HG03520 (cell line): ENCODE measurements around the gene TMEM116.
"Not testable (repeated sequence)": the region's sequence is repeated elsewhere in the genome, so short reads cannot be mapped to it uniquely, and the experiment has no call there.

ENCODE experiments used
- ATAC-seq: cut with Tn5 transposase; IDR thresholded peaks from one replicate; pipeline ENCODE4 v1.9.1; 2021; ENCODE audit warnings: mild to moderate bottlenecking, moderate library complexity; ENCODE audit not compliant: unreplicated experiment

TMEM116 gene

DNA sequence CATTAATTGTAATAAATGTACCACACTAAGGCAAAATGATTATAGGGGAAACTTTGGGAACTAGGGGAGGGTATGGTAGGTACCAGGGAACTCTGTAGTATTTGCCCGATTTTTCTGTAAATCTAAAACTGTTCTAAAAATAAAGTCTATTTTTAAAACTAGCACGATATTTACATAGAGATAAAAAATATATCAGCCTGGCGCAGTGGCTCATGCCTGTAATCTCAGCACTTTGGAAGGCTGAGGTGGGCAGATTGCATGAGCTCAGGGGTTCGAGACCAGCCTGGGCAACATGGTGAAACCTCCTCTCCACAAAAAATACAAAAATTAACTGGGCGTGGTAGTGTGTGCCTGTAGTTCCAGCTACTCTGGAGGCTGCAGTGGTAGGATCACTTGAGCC is 32.4 kb downstream of the TMEM116 start:
- no peak for ATAC-seq

DNA sequence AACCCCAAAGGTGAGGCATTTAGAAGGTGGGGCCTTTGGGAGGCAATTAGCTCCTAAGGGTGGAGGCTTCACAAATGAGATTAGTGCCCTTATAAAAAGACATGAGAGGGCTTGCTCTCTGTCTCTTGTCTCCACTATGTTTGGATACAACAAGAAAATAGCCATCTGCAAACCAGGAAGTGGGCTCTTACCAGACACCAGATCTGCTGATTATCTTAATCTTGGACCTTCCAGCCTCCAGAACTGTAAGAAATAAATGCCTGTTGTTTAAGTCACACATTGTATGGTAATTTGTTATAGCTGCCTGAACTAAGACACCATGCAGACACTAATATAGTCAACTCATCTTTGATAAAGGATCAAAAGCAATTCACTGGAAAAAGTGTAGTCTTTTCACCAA is 34.4 kb downstream of the TMEM116 start:
- ATAC-seq = no peak

DNA sequence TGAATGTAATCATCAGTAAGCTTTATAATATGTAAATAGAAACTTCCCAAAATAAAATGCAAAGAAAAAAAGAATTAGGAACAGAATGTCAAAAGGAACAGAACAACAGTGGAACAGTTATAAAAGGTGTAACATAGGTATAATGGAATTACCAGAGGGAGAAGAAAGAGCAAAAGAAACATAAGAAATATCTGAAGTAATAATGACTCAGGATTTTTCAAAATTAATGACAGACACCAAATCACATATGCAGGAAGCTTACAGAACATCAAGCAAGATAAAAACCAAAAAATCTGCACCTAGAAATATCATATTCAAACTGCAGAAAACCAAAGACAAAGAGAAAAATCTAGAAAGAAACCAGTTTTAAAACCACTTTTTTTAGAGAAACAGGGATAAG is 36.1 kb downstream of the TMEM116 start:
- no peak for ATAC-seq

DNA sequence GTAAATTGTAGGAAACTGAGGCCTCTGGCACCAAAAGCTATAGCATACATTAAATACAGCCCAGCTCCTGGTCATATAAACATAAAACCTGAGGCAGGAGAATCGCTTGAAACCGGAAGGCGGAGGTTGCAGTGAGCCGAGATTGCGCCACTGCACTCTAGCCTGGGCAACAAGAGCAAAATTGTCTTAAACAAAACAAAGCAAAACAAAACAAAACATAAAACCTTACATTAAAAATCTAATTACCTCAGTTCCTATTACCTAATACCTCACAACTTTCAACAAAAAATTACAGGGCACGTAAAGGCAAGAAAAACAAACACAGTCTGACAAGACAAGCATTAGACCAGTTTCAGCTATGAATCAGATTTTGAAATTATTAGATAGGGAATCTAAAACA is 36.7 kb downstream of the TMEM116 start:
- ATAC-seq = no peak

DNA sequence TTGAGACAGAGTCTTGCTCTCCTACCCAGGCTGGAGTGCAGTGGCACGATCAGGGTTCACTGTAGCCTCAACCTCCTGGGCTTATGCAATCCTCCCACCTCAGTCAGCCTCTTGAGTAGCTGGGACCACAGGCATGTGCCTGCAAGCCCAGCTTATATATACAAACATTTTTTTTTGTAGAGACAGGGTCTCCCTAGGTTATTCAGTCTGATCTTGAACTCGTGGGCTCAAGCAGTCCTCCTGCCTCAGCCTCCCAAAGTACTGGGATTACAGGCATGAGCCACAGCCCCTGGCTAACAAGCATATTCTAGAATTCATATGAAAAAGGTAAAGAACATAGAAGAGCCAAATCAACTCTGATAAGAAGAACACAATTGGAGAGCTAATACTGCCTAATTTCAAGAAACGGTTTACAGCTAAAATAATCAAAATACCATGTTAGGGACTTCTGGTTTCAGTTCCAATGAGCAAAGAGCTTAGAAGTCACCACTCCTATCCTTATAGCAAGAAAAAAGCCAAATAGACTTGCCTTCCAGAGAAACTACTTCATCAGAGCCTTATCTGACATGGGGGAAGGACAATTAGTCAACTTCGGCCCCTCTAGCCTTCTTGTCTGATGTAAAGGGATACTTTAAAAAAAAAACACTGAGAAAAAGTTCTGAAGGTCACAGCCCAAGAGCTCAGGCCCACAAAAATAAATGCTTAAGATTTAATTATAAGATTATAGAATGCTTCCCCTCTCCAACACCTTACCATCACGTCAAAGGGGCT is 37.6 kb downstream of the TMEM116 start:
- no peak for ATAC-seq

DNA sequence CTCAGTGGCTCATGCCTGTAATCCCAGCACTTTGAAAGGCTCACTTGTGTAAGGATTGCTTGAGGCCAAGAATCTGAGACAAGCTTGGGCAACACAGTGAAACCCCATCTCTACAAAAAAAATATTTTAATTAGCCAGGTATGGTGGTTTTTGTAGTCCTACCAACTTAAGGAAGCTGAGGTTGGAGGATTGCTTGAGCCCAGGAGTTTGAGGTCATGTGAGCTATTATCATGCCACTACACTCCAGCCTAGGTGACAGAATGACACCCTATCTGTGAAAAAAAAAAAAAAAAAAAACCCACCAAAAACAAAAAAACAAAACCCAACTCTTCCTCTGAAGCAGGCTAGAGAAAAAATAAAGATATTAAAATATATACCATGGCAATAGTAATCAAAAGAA is 41.2 kb downstream of the TMEM116 start:
- ATAC-seq = no peak

DNA sequence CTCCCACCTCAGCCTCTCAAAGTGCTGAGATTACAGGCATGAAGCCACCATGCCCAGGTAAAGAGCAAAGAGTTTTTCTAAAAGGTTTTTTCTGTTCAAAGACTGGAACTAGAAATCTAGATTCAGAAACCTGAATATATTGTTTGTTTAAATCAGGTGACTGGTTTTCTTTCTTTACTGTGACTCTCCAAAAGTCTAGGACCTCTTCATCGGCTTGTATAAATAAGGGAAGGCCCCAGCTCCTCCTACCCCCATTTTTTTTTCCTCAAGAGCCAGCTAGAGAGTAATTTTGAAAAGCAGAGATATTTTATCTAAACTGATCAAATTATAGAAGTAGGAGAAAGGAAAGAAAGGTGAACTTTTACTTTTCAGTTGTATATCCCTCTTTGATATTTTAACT is 48.0 kb downstream of the TMEM116 start:
- ATAC-seq = no peak

DNA sequence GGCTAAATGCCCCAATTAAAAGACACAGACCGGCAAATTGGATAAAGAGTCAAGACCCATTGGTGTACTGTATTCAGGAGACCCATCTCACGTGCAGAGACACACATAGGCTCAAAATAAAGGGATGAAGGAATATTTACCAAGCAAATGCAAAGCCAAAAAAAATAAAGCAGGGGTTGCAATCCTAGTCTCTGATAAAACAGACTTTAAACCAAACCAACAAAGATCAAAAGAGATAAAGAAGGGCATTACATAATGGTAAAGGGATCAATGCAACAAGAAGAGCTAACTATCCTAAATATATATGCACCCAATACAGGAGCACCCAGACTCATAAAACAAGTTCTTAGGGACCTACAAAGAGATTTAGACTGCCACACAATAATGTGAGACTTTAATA is 53.4 kb downstream of the TMEM116 start:
- ATAC-seq = not testable (repeated sequence)

DNA sequence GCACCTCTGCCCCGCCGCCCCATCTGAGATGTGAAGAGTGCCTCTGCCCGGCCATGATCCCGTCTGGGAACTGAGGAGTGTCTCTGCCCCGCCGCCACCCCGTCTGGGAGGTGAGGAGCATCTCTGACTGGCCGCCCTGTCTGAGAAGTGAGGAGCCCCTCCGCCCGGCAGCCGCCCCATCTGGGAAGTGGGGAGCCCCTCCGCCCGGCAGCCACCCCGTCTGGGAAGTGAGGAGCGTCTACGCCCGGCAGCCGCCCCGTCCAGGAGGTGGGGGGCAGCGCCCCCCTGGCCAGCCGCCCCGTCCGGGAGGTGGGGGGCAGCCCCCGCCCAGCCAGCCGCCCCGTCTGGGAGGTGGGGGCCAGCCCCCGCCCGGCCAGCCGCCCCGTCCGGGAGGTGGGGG is 55.7 kb downstream of the TMEM116 start:
- ATAC-seq = not testable (repeated sequence)

DNA sequence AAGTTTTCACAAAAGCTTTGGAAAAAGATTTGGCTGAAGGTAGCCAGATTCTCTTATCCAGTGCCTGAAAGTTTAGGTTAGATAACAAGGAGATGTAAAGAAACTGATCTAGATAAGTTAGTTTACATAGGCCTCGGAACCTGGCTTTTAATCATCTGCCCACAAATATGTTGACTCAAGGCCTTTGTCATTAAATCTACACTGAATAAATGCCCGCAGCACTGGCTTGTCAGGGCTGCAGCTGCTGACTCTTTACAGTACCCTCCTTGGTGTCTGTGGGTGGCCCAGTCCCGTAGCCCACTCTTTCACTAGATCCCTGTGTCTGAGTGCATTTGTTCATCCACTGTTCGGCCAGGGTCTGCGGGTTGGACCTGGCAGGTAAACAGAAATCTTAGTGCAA is 58.0 kb downstream of the TMEM116 start:
- no peak for ATAC-seq

DNA sequence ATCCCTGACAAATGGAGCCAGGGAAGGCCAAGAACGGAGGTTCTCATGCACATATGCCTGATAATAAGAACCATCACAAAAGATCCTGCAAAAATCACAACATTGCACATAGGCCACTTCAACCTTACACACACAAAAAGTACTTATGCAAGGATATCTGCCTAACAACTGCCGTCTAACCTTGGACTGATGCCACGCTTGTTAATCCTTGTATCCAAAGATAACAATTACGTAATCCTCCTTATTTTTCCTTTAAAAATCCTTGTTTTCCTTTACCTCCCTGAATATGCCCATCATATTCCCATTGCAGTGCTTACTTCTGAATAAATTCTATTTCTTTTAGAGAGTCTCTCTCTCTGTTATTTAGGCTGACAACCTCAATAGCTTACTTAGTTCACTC is 59.5 kb downstream of the TMEM116 start:
- ATAC-seq = no peak

DNA sequence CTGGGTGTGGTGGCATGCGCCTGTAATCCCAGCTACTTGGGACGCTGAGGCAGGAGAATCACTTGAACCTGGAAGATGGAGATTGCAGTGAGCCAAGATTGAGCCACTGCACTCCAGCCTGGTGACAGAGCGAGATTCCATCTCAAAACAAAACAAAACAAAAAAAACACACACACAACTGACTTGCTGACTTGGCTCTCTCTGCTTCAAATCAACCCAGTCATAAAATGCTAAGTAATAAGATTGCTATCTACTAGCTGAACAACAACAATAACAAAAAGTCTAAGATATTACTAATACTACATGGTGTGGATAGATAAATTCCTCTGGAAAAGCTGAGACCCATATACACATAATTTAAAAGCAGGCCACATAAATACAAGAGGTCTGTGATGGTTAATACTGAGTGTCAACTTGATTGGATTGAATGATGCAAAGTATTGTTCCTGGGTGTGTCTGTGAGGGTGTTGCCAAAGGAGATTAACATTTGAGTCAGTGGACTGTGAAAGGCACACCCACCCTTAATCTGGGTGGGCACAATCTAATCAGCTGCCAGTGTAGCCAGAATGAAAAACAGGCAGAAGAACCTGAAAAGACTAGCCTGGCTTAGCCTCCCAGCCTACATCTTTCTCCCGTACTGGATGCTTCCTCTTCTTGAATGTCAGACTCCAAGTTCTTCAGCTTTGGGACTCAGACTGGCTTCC is 60.7 kb downstream of the TMEM116 start:
- not testable (repeated sequence) for ATAC-seq

DNA sequence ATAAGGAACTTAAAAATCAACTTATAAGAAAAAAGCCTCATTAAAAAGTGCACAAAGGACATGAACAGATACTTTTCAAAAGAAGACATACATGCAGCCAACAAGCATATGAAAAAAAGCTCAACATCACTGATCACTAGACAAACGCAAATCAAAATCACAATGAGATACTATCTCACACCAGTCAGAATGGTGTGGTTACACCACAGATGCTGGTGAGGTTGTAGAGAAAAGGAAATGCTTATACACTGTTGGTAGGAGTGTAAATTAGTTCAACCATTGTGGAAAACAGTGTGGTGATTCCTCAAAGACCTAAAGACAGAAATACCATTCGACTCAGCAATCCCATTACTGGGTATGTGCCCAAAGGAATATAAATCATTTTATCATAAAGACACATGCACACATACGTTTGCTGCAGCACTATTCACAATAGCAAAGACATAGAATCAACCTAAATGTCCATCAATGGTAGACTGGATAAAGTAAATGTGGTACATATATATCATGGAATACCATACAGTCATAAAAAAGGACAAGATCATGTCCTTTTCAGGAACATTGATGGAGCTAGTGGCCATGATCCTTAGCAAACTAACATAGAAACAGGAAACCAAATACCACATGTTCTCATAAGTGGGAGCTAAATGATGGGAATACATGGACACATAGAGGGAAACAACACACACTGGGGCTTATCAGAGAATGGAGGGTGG is 61.8 kb downstream of the TMEM116 start:
- ATAC-seq = not testable (repeated sequence)

DNA sequence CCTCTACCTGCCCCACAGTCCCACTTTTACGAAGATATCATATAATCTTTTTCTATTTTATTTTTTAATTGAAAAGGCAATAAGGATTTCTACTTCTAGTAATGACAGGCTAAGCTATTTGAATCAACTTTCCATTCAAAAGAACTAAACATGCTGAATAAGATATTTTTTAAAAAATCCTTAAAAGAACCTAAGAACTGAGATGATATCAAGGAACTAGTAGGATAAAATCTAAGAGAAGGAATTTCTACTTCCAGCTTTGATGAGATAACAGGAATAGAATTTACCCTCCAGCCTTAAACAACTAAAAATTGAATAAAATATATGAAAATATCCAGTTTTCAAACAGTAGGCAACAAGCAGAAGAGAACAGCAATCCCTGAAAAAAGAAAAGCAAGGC is 69.0 kb downstream of the TMEM116 start:
- ATAC-seq = no peak

DNA sequence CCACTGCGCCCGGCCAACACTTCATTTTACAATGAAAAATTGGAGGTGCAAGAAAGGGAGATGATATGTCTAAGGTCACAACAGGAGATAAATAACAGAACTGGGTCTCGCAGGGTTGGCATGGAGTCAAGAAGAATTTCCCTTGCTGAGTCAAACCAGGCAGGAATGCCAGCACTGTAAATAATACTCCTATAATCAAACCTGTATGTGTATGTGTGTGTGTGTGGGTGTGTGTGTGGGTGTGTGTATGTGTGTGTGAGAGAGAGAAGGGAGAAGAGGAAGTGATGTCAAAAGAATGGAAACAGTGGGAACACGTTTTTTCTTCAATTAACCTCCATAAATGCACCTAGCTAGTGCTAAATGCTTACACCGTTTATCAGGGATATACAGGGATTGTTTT is 70.4 kb downstream of the TMEM116 start:
- ATAC-seq = no peak

DNA sequence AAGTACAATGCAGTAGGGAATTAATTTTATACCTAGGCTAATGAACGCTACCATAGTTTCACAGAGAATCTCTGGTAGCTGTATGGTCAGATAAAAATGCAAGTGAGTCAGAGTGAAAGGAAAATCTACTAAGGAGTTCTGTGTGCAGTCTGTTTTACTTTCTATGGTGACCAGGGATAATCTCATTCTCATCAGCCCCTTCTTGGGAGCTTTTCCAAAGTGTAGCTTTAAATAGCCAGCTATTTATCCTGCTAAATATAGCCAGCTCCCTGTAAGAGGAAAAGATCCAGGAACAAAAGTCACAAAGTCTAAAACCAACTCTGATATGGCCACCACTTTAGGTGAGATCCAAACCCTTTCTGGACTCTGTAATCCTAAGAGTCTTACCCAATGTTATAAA is 75.5 kb downstream of the TMEM116 start:
- no peak for ATAC-seq

DNA sequence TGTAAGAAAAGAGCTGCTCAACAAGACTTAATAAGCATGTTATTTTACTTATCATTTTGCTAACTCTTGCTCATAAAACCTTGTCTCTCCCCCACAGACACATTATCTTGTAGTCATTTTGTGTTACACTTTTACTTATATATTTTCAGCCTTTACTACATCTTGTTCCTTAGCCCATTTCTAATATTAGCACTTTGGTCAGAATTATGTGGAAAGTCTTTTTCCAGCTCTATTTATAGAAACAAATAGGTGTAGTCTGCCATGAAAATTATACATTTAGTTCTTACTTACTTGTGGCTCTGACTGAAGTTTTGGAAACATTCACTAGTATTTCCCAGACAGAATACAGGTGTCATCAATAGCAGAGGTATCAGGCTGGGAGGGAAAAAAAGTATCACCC is 76.1 kb downstream of the TMEM116 start:
- no peak for ATAC-seq

DNA sequence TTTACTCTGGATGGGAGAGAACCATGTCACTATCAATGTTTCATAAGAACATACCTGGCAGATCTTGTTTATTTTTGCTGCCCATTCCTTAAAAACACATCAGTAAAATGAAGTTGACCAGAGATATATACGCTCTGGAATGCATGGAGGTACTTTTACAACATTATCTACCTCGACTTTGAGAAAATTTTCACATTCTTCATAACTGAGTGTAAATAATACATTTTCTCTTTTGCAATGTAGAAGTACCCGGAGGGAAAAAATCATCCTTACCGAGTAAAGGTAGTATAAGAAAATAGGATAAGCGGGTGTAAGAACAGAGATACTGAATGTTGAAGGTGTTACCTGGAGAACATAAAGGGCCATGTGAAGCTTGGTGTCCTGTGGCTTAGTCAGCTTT is 80.7 kb downstream of the TMEM116 start:
- no peak for ATAC-seq

DNA sequence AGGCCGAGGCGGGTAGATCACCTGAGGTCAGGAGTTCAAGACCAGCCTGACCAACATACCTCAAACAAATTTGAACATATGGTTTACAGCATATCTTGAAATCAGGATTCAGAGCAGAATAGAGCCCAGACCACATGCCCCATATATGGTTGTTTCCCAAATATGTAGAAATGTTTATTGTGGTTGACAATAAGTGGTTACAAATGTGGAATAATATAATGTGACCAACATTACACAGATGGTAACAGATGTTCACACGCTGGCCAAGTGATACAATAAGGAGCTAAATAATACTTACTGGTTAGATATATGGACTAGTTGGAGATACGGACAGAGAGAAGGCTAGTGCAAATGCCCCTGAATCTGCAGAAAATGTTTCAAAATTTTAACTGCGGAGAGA is 85.6 kb downstream of the TMEM116 start:
- no peak for ATAC-seq

DNA sequence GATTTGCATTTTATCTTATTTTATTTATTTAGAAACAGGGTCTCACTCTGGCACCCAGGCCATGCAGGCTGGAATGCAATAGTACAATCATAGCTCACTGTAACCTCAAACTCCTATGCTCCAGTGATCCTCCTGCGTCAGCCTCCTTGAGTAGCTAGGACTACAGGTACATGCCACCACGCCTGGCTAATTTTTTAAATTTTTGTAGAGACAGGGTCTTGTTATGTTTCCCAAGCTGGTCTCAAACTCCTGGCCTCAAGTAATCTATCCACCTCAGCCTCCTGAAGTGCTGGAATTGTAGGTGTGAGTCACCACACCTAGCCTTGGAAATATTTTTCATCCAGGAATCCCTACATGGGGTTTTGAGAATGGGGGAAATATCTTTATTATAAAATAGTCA is 86.3 kb downstream of the TMEM116 start:
- ATAC-seq = no peak

DNA sequence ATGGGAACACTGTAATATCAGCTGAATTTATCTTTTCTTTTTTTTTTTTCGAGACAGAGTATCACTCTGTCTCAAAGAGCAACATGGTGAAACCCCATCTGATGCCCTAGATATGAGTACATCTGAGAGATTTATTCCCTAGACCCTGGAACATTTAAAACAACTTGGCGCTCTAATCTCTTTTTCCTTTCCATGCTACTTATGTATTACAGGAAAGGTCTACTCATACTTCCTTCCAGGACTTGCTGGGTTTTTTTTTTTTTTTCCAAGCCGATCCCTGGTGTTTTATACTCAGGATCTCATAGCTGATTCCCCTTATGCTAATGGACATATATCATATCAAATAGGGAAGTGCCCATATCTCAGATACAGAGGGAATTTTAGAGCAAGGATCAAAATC is 87.8 kb downstream of the TMEM116 start:
- no peak for ATAC-seq

DNA sequence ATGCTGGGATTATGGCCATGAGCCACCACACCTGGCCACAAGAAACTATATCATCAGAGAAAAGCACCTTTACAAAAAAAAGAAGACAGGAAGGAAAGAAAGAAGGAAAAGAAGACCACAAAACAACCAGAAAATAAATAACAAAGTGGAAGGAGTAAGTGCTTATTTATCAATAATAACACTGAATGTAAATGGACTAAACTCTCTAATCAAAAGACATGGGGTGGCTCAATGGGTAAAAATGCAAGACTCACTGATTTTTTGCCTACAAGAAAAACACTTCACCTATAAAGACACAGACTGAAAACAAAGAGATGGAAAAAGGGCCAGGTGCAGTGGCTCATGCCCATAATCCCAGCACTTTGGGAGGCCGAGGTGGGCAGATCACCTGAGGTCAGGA is 105.2 kb downstream of the TMEM116 start:
- ATAC-seq = no peak
